GM12874 (cell line): ENCODE results near the gene GALNT9.

Experiments
- CTCF ChIP-seq: IDR thresholded peaks from 2 replicates; pipeline ENCODE4 v1.5.1; 2011; ENCODE audit warnings: low read depth, mild to moderate bottlenecking, control low read depth, low read length, moderate library complexity; ENCODE audit not compliant: insufficient read depth

Gene GALNT9

GRCh38 chr12:132324841-132325732, 4.3 kb downstream of the GALNT9 start:
- TF ChIP-seq CTCF = no peak

- TF ChIP-seq CTCF = no peak
Measured at GRCh38 chr12:132324173-132324572, 5.2 kb downstream of the GALNT9 start.

- no peak for TF ChIP-seq CTCF
Measured at GRCh38 chr12:132323171-132324010, 6.0 kb downstream of the GALNT9 start.

GRCh38 chr12:132322206-132323132, 6.9 kb downstream of the GALNT9 start:
- no peak for TF ChIP-seq CTCF

GRCh38 chr12:132321321-132322118, 7.9 kb downstream of the GALNT9 start:
- no peak for TF ChIP-seq CTCF

GRCh38 chr12:132320767-132321211, 8.6 kb downstream of the GALNT9 start:
- TF ChIP-seq CTCF = no peak
